GOT3 (cell line): ENCODE measurements around the gene UST.
A peak's percentile ranks its signal among the peaks of the same experiment; 100 is the strongest.

Experiments used
- DNase-seq: peaks from one replicate; lab custom pipeline; 2025; ENCODE audit warnings: mixed read lengths; lab: John Stamatoyannopoulos, UW

Gene UST

GRCh38 chr6:149060985-149061760 lies 314.3 kb downstream of the UST start:
- DNase-seq: no peak

GRCh38 chr6:149061930-149062329 lies 315.1 kb downstream of the UST start:
- DNase-seq: no peak

- no peak for DNase-seq
Observed at GRCh38 chr6:149062653-149063348, 316.0 kb downstream of the UST start.

DNA sequence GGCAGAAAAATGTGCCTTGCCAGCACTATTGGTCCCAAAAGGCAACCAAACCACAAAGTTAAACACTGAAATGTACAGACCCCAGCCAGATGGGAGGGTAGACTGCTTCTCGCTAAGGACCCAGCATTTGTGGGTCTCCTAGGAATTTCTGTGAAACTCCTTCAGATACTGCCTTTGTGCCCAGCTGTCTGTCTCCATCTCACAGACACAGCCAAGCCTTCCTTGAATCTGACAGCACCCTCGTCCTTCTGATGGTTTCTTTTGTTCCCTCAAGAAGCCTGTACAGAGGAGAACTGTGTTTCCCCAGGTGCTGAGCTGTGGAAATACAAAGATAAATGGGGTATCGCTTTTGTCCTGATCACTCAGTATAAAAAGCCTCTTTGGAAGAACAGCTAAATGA lies 316.6 kb downstream of the UST start:
- no peak for DNase-seq

DNA sequence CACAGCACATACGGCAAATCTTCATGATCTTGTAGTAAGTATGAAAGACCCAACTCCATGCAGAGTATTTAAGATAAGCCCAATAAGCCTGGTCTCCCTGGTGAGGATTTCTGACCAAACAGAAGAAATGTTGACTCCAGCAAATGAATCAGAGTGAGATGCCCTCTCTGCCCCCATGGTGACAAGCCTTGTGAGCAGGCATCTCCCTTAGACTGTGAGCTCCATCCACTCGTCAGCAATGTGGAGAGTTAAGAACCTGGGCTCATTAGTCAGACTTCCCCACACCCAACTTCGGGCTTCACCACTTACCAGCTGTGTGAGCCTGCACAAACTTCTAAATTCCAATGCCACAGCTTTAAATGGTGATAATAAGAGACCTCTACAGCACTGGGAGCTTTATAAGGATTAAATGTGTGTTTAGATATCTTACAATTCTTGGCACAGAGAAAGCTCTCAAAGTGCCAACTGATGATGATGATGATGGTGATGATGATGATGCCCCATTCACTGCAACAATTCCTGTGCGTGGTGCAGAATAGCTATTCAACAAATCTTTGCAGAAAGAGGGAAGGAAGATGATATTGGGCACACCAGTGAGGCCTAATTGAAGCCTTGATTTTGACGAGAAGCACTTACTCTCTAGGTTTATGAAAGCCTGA lies 317.3 kb downstream of the UST start:
- DNase-seq: no peak

- DNase-seq: no peak
Observed at GRCh38 chr6:149064660-149065015, 317.8 kb downstream of the UST start.

GRCh38 chr6:149065121-149065520 lies 318.3 kb downstream of the UST start:
- DNase-seq: no peak

- no peak for DNase-seq
Observed at GRCh38 chr6:149065658-149066556, 319.1 kb downstream of the UST start.

DNA sequence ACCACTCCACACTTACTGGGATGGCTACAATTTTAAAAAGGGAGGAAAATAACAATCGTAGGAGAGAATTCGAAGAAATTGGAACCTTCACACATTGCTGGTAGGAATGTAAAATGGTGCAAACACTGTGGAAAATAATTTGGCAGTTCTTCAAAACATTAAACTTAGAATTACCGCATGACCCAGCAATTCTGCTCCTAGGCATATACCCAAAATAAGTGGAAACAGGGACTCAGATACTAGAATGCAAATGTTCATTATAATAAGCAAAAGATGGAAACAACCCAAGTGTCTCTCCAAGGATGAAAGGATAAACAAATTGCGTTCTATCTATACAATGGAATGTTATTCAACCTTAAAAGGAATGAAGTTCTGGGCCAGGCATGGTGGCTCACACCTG lies 325.2 kb downstream of the UST start:
- no peak for DNase-seq

GRCh38 chr6:149074832-149075258 lies 328.0 kb downstream of the UST start:
- no peak for DNase-seq

GRCh38 chr6:149075616-149076354 lies 329.0 kb downstream of the UST start:
- no peak for DNase-seq

- DNase-seq: no peak
Observed at GRCh38 chr6:149076355-149076734, 329.5 kb downstream of the UST start.

DNA sequence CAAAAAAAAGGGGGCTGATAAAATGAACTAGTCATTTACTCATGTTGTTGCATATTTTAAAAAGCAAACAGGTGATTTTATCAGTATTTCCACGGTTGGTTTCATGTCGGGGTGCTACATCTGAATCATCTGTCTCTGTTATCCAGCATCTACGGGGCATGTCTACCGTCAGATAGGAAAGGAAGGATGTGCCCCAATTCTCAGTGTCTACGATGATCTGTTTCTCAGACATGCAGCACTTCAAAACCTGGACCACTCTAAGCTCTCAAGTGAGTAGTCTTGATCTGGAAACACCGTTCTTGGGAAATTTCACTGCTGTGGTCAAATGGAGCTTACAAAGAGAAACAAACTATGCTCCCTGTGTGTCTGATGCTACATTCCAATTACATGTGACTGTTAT lies 330.4 kb downstream of the UST start:
- no peak for DNase-seq

GRCh38 chr6:149078211-149078782 lies 331.5 kb downstream of the UST start:
- DNase-seq: no peak

DNA sequence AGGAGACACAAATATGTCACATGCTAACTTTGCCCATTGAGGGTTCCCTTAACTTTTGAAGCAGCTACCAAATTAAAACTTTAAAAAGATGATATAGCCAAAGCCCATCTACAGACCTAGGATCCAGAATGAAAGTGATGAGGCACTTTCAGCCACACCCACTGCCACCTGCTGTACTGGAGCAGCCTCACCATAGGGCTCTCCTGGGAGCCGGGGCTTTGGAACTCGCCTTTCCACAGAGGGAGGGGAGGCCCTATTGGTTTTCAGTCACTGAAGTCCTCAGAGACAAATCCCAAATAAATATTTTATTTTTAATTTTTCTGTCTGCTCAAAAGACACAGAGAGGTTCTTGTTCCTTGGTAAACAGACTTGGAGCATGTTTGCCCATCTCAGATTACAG lies 332.6 kb downstream of the UST start:
- no peak for DNase-seq

- DNase-seq: no peak
Observed at GRCh38 chr6:149079911-149080491, 333.2 kb downstream of the UST start.

DNA sequence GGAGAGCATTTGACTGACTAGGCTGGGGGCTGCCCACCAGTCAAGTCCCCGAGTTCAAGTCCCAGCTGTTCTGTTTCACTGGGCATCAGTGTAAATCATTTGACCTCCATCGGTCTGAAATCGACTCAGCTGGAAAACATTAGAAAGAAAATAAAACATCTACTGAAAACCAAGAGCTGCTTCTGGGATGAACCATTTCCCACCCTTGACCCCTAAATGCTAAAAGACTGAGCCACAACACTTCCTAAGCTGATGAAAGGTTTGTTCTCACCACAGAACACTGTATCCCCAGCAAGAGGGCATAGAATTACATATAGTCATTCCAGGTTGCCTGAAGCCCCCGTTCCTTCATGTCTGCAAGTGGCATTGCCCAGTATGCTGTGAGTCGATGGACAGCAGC lies 333.7 kb downstream of the UST start:
- DNase-seq: no peak

DNA sequence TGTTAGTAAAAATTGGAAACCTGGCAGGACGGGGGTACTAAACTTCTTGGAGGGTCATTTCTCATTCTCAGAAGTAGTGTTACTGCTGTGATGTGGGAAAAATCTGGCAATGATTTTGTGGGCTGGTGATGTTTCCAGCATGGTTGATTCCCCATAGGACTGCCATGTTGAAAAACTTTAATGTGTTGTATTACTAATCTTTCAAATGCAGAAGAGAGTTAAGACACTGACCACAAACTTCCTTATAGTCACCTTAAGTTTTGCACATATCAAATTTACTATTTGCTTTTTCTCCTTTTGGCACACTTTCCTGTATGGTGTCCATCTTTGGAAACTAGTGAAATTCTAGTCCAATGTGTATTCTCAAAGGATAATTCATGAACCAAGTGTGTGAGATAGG lies 334.5 kb downstream of the UST start:
- DNase-seq: no peak

- DNase-seq: peak; percentile 5
Observed at GRCh38 chr6:149082320-149082719, 335.5 kb downstream of the UST start.

- no peak for DNase-seq
Observed at GRCh38 chr6:149084026-149084425, 337.2 kb downstream of the UST start.
